Measurements from ENCODE around the gene HECW1.
"Not testable (repeated sequence)": the region's sequence is repeated elsewhere in the genome, so short reads cannot be mapped to it uniquely, and the experiment has no call there.

HECW1 gene

GRCh38 chr7:43467846-43468245 lies 355.4 kb downstream of the HECW1 start:
- no peak for DNase-seq (ENCODE audit: low read depth)

GRCh38 chr7:43469051-43469450 lies 356.6 kb downstream of the HECW1 start:
- no peak for DNase-seq (ENCODE audit: low read depth)

DNA sequence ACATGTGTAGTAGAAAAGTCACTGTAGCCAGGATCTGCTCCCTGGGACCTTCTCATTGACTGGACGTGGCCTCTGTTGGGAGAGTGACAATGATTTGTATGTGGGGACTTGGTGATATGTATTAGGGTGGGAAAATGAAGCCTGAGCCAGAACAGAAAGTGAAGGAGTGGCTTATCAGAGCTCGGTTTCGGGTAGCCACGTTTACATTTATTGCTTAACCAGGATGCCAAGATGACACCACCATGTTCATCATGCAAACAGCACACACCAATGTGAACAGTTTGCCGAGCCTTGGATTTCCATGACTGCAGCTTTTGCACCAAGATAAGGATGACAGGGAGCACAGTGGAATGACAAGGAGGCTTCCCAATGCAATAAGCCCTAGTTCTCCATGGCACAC lies 357.7 kb downstream of the HECW1 start:
- DNase-seq (ENCODE audit: low read depth) = no peak

GRCh38 chr7:43475983-43476382 lies 363.5 kb downstream of the HECW1 start:
- no peak for DNase-seq (ENCODE audit: low read depth)

- DNase-seq (ENCODE audit: low read depth) = no peak
Observed at GRCh38 chr7:43476896-43477295, 364.4 kb downstream of the HECW1 start.

GRCh38 chr7:43479042-43479441 lies 366.6 kb downstream of the HECW1 start:
- no peak for DNase-seq (ENCODE audit: low read depth)

DNA sequence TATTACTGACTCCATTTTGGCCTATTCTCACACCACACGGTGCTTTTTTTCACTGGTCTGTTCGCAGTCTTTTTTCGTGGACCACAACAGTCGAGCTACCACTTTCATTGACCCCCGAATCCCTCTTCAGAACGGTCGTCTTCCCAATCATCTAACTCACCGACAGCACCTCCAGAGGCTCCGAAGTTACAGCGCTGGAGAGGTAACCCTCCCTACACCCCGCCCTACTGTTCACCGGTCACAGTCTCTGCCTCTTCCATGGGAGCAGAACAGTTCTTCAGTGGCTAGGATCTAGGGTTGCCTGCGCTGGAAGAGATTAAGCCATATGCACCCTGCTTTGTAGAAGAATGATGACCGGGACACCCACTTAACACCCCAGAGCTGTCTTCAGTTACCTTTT lies 367.1 kb downstream of the HECW1 start:
- DNase-seq (ENCODE audit: low read depth) = no peak

DNA sequence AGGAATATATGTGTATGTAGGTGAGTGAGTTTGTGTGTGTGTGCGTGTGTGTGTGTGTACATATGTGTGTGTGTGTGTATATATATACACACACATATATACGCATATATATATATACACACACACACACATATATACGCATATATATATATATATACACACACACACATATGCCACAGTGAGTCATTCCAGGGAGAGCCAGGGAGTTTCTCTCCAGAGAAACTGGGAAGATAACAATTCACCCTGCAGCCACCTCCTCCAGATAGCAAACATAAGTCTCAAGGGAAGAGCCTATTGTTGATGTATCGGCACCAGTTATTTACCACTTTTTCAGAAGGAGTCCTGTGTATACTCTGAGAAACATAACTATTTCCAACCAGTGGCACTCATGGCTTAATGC lies 368.1 kb downstream of the HECW1 start:
- no peak for DNase-seq (ENCODE audit: low read depth)

DNA sequence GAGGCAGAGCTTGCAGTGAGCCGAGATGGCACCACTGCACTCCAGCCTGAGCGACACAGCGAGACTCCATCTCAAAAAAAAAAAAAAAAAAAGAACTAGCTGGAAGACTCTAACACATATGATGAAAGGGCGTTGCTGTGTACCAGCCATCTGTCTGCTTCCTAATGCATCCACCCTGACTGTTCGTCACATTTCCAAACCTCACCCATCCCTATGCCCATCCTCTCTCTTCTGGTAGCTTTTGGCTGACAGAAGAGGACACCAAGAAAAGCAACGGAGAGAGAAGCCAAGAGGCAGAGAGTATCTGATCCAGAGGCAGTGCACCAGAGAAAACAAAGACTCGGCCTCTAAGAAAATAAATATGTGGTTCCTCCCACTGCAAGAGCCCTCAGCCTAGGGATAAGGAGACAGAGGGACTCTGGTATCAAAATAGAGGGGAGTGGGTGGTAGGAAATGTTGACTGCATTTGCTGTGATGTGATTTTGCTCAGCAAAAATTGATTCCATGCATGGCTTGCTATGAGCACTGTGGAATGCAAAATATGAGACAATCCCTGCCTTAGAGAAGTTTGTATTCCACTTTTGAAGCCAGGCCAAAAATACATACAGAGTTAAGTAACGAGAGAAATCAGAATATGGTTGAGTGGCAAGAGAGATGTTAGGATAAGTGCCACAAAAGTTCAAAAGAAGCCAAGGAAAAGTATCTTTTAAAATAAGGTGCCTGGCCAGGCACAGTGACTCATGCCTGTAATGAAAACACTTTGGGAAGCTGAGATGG lies 369.6 kb downstream of the HECW1 start:
- DNase-seq (ENCODE audit: low read depth) = no peak

DNA sequence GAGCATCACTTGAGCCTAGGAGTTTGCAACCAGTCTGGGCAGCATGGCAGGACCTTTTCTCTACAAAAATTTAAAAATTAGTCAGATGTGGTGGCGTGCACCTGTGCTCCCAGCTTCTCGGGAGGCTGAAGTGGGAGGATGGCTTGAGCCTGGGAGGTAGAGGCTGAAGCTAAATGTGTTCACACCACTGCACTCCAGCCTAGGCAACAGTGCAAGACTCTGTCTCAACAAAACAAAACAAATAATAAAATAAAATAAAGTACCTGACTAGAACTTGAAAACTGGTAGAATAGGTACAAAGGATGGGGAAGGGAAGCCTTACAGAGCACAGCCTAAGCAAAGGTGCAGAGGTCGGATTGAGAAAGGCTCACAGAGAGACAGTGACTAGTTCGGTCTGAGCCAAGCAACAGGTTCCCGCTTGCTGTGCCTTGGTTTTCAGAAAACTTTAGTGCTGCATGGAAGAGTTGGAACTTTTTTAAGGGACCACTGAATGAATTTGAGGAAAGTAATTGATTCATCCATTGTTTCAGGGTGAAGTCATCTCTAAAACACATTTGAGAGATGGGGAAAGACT lies 370.3 kb downstream of the HECW1 start:
- DNase-seq (ENCODE audit: low read depth) = no peak

DNA sequence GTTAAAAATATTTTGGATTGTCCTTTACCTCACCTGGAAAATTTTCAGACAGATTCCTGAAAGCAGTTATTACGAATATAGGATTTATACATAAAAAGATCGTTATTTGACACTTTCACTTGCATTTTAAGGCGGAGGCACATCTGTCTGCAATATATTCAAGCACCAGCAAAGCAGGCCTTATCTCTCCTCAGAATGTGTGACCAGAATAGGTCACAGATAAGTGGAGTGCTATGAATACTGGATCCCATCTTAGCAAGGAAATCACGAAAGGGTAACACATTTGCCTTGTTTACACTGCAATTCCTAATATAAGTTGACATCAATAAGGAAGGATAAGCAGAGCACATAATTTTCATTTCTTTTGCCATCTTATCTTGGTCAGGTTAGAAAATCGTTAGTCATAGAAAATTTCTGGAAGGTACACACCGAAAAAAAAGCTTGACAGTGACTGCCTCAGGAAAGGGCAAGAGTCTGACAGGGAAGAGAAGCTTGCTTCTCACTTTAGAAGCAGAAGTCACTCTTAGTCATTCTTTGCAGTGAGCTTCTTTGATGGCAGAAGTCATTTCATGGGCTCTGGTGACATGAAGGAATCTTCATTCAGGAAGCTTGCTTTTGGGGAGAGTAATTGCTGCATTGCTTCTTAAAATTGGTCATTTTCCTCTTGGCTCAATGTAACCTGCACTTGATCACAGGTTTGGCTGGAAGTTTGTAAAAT lies 372.4 kb downstream of the HECW1 start:
- no peak for DNase-seq (ENCODE audit: low read depth)

GRCh38 chr7:43485580-43485979 lies 373.1 kb downstream of the HECW1 start:
- no peak for DNase-seq (ENCODE audit: low read depth)

- not testable (repeated sequence) for DNase-seq (ENCODE audit: low read depth)
Observed at GRCh38 chr7:43486008-43486407, 373.6 kb downstream of the HECW1 start.

DNA sequence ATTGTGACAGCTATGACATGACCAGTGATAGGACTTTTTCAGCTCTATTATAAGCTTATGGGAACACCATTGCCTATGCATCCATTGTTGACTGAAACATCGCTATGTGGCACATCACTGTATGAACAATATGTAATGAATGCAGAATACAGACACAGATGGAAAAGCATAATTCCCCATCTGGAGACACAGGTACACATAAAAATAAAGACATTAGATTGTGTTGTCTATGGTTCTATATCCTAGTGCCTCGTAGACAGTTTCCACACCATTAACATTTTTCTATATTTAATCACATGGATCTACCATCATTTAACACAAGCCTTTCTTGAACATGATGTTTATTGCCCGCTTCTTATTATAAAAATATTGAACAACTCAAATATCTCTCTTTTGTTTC lies 374.2 kb downstream of the HECW1 start:
- DNase-seq (ENCODE audit: low read depth) = no peak

GRCh38 chr7:43487731-43488073 lies 375.3 kb downstream of the HECW1 start:
- DNase-seq (ENCODE audit: low read depth) = no peak

DNA sequence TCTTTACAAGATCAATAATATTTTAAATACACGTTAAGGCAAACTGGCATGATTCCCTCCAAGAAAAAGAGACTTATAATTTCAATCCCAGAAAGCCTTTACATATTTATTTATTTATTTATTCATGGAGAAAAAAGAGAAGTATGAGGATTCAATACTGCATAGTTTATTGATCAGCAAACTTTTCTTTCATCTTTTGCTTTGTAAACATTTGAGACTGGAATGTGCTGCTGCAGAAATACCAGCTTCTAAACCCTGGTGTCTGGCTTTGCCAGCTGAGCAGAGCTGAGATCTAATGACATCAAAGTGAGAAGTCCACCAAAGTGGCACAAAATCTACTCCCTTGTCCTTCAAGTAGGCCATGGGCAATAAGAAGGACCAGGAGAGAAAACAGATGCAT lies 376.8 kb downstream of the HECW1 start:
- DNase-seq (ENCODE audit: low read depth) = no peak

DNA sequence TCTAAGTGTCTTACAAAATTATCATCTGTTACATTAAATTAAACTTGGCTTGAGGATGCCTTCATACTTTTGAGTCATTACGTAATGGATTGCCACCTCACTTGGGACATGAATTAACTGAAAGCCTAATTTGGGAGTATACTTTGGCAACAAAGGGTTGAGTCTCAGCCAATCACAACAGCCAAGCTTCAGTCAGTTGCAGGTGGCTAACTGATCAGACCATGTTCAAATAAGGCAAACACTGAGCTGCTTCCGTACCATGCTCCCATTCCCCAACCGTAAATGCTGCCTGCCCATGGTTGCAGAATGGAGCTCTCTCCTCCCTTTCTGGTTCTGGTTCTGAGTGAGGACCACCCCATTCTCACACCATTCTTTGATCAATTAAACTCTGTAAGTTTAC lies 377.6 kb downstream of the HECW1 start:
- DNase-seq (ENCODE audit: low read depth) = no peak

DNA sequence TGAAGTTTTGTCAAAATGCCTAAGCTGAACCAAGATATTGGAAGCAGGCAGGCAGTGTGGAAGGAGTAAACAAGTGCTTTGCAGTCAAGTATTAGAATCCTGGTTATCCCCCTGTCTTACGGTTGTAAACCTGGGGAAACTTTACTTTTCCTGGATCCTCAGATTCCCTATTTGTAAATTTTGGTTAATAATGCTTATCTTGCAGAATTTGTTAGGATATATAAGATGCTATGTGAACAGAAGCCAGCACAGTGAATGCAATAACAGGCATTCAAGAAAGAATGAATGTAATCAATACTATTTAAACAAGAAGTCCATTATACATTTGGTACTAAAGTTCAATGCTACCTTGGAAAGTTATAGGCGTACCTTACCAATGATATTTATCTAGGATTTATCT lies 378.7 kb downstream of the HECW1 start:
- DNase-seq (ENCODE audit: low read depth) = no peak

DNA sequence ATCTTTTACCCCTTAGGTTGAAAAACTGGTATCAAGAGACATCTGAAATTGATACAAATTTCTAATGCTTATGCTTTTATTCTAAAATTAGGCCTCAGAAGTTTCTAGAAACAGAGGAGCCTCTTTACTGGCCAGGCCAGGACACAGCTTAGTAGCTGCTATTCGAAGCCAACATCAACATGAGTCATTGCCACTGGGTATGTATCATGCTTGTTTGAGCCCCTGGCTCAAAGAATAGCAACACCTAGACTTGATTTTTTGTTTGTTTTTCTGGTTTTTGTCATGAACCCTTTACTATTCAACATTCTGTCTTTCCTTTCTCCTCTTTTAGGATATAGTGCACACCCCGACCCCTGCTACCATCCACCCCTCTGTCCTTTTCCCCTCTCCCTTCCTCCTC lies 379.5 kb downstream of the HECW1 start:
- no peak for DNase-seq (ENCODE audit: low read depth)

- no peak for DNase-seq (ENCODE audit: low read depth)
Observed at GRCh38 chr7:43492896-43493295, 380.4 kb downstream of the HECW1 start.

GRCh38 chr7:43495572-43495971 lies 383.1 kb downstream of the HECW1 start:
- DNase-seq (ENCODE audit: low read depth) = no peak

- no peak for DNase-seq (ENCODE audit: low read depth)
Observed at GRCh38 chr7:43496596-43496995, 384.1 kb downstream of the HECW1 start.

GRCh38 chr7:43501870-43502269 lies 389.4 kb downstream of the HECW1 start:
- no peak for DNase-seq (ENCODE audit: low read depth)

GRCh38 chr7:43502941-43503340 lies 390.5 kb downstream of the HECW1 start:
- no peak for DNase-seq (ENCODE audit: low read depth)
